Activated CD4-positive, CD25-positive, alpha-beta regulatory T cell treated with anti-CD3 and anti-CD28 coated beads, Interleukin-2, amount 50 U/mL, for 16 hours (primary cell): ENCODE data around the gene GAS7.

Experiments
- DNase-seq: peaks from one replicate; pipeline ENCODE4 v3.0.0-alpha.2; 2020; ENCODE audit warnings: low read depth, low spot score

Gene GAS7

GRCh38 chr17:10200645-10201044, 2.2 kb upstream of the GAS7 start:
- DNase-seq: no peak

DNA sequence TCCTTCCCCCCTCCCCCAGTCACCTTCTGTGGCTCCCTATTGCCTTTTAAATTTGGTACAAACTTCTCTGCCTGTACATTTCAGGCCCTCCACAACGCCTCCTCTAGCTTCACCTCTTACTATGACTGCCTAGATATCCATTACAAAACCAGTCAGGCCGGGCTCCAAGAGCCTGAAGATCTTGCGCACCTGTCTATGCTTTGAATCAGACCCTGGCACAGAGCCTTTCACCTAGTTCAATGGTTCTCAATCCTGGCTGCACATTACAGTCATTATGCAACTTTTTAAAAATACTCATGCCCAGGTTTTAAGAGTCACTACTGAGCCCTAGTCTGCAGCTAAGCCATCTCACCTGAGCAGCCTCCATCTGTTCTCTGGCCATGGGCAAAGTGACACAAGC, 1.6 kb upstream of the GAS7 start:
- no peak for DNase-seq

DNA sequence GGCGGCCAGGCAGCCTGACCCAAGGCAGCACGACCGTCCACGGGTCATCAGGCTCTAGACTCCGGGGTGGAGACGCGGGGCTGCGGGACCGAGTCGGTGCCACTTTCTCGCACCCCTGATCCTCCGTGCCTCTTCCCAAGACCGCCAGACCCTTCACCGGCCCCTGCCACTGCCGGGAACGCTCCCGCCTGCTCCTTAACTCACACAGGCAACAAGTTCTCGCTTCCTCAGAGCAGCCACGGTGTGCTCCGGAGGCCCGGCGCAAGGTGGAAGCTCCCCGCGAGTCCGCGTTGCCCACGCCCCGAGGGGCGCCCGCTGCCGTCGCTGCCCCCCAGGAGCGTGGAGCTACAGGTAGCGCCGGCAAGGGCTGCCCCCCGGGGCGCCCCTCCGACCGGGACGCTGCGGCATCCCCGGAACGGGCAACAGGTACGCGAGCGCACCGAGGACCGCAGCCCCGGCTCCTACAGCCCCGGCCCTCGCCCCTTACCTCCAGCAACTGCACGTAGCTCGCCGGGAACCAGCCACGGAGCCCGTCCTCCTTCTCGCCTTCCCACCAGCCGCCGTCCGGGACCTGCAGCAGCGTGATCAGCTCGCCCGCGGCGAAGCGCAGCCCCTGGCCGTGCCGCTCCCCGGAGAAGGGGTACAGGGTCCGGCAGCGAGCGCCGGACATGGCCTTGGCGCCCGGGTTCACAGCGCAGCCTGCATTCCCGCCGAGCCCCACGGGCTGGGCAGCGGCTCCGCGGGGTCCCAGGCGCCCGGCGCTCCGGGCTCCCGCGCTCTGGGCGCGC, 491 bp downstream of the GAS7 start:
- DNase-seq: no peak

DNA sequence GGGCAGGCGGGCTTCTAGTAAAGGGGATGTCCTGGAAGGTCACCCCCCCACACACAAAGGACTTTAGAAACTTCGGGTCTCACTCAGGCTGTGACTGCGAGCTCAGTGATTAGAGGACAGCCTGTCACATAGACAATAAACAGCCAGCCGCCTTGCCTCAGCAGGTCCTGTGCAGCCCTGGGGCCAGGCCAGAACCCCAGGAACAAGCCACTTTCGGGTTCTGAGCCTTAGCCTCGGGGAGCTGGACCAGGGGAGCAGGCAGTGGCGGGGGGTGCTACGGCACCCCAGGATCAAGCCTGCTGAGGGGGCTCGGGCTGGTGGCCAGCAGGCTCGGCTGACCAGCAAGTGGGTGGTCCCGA, 1.1 kb downstream of the GAS7 start:
- no peak for DNase-seq

GRCh38 chr17:10196941-10197340, 1.5 kb downstream of the GAS7 start:
- no peak for DNase-seq

DNA sequence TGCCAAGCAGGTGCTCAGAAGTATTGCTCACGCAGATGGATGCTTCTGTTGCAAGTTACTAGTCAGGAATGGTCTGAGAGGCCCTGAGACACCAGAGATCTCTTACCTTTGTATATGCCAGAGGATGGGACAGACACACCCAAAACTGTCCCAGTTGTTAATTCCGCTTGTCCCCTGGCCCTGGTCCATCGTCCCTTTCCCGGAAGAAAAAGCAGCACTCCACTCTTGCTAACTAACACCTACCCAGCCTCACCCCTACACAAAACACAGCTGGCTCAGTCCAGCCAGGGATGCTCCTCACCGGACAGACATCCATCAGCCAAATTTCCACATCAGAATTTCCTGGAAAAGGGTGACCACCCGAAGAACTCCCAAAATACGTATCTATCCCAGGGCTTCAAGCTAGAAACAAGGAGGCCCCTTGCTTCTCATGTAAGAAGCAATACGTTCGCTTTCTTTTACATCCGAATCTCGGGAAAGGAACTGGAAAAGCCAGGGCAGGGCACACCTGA, 2.0 kb downstream of the GAS7 start:
- no peak for DNase-seq

DNA sequence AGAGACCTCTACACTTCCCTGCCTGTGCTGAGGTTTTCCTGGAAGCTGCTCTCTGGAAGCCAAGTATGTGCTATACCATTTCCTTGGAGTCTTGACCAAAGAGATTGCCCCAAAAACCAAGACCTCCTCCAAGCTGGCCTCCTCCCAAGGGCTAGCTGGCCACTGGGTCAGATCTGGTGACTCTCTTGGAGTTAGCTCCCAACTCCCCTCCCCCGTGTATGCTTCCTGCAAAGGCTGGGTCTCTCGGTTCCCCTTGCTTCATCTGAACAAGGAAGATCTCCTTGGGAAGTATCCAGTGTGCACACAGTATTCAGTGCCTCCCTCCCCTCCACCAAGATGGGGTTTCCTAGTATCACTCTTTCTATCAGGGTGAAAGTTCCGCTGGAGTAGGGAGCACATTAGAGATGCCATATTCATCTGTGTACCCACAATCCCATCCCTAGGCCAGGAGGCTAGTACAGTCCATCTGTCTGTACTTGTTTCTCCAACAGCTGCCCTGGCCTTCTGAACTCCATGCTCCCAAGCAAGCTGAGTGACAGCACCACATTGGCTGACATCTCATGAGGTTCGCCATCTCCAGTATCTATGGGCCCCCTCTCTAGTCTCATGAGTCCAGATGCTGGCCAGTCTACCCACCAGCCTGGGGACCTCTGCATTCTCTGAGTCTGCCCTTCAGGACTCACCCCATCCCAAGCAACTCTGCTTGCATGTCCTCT, 3.2 kb downstream of the GAS7 start:
- no peak for DNase-seq

DNA sequence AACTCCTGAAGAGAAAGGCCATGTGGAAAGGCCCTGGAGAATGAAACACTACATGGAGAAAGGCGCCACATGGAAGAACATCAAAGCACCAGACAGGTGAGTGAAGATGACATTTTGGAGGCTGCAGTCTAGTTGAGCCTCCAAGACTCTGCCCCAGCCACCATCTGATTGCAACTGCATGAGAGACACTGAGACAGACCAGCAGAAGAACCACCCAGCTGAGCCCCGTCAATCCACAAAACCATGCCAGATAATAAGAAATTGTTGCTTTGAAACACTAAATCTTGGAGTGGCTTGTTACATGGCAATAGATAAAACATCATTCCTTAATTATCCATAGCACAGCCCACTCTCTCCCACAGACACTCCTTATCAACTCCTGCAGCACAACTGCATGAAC, 4.8 kb downstream of the GAS7 start:
- DNase-seq: no peak

DNA sequence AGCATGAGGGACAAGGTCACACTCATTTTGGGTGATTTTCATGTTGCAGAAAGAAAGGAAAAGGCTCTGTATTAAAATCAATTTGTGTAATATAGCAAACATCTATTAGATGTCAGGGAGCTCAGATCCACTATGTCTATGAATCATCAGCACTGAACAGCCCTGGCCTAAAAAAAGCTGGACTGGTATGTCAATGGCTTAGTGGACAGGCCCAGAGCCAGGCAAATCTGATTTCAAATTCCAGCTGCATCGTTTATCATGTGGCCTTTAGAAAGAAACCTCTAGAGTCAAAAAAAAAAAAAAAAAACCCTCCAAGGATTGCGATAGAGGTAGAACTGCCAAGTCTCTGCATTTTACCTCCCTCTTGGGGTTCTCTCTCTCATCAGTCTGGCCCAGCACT, 5.4 kb downstream of the GAS7 start:
- DNase-seq: no peak

DNA sequence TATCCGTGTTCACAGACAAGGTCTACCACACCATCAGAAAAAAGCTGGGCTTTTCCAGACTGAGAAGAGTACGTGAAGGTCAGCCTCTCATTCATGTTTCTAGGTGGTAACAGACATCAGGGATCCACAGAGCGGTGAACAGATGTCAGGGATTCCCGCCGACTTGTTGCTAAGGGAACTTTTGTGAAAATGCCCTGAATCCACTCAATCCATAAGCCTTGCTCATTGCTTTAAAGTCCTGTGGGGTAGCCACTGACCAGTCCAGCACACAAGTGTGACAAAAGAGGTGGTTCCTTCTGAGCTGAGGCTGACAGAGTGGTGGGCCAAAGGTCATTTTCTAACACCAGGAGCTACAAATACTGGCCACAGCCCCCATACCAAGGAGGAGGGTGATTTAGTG, 5.9 kb downstream of the GAS7 start:
- no peak for DNase-seq

DNA sequence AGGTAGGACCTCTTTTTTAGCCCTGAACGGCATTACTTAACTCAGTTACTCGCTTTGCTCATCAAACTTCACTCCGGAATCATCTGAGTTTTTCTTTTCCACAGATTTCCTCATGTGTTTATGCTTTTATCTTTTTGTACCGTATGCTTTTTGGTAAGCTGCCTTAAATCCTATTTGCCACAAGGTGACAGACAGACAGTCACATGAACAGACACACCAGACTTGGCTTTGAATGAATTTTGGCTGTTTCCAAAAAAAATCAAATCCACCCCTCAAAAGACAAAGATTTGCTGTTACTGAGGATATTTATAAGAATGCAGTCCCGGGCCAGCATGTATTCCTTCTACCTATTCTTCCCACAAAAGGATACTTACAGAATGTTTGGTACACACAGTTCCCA, 10.9 kb downstream of the GAS7 start:
- no peak for DNase-seq

DNA sequence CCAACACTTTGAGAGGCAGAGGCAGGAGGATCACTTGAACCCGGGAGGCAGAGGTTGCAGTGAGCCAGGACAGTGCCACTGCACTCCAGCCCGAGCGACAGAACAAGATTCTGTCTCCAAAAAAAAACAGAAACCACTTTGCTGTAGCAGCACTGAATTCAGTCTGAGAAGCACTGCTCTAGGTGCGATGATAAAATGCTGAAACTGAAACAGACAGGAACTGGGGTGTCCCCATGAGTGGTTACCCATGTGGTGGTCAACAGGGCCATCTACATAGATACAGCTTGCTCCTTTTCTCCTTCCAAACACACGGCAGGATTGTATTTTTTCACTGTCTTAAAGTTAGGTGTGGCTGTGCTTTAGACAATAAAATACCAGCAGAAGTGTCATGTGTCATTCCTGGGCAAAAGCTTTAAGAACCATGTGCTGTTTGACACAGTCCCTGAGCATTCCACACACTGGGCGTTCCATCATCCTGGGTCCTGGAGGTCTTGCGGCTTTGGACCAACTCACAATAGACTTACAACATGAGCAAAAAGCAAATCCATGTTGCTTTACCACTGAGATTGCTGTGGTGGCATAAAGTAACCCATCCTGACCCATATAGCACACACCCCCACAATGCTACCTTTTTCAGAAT, 11.5 kb downstream of the GAS7 start:
- DNase-seq: no peak

- DNase-seq: no peak
Measured at GRCh38 chr17:10183931-10184930, 14.2 kb downstream of the GAS7 start.

DNA sequence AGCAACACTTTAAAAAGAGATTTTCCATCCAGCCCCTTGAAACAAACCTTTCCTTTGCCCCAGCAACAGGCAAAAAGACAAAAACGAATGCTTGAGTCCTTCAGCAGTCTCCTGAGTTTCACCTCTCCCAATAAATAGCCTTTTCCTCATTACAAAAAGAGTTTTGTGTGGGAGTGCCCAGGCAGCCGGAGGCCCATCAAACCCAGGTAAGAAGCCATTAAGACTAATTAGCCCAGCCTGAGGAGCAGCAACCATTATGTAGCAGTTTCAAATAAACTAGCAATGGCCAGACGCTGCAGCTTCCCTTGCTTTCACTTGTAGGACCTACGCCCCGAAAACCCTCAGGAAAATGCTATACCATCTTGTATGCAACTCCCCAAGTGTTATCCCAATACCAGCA, 15.6 kb downstream of the GAS7 start:
- DNase-seq: no peak

- DNase-seq: no peak
Measured at GRCh38 chr17:10178506-10178991, 19.9 kb downstream of the GAS7 start.

GRCh38 chr17:10177913-10178505, 20.4 kb downstream of the GAS7 start:
- DNase-seq: no peak

DNA sequence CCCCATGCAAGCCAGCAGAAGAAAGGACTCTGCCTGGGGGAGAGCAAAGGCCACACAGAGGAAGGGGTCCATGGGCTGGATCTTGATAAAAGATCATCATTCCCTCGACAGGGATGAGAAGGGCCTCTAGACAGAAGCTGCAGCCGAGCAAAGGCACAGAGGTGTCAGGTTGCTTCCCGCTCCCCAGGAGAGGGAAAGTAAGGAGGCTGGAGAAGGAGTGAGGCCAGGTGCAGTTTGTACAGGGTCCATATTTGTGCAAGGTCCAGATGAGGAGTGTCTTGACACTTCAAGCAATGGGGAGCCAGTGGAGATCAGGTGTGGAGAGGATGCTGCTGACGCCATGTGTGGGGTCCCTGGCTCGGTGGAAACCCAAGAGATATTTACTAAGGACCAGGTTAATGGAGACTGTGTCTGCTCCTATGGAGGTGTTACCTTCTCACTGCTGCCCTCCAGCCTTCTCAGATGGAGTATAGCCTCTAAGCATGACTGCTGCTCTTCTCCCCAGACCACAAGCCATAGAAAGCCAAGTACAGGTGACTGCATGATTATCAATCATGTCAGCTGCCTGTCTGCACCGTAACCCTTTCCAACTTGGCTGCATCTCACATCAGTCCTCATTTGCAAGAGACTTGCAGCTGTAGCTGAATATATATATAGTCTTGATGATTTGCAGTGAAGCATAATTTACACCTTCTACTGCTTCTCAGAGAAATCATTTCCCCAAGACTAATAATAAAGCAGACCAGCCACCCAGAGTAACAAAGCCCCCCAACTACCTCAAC, 21.1 kb downstream of the GAS7 start:
- no peak for DNase-seq

DNA sequence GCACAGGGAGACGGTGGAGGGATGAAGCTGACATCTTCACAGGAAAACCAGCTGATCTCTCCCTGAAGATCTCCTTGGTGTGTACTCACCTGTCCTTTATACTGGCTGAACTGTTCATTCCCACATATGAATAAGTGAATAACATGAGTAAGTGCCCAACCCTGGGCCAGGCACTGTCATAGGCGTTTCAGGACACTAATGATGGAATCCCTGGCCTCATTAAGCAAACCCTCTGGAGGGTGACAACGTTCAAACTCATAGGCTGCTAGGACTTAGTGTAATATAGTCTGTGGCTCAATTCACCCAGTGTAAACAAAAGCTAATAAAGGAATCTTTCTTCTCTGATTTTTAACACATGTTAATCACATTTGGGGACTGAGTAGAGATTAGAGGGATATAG, 24.5 kb downstream of the GAS7 start:
- DNase-seq: no peak

DNA sequence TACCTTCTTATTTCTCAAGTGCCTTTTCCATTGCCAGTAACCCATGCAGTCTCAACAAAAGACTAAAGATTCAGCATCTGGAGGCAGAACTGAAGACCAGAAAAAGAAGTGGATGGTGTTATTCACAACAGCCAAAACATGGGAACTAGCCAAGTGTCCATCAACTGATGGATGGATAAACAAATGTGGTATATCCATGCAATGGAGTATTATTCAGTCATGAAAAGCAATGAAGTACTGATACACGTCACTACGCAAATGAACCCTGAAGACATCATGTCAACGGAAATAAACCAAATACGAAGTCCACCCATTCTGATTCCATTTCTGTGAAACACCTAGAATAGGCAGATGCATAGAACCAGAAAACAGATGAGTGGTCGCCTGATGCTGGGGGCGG, 25.6 kb downstream of the GAS7 start:
- DNase-seq: no peak

DNA sequence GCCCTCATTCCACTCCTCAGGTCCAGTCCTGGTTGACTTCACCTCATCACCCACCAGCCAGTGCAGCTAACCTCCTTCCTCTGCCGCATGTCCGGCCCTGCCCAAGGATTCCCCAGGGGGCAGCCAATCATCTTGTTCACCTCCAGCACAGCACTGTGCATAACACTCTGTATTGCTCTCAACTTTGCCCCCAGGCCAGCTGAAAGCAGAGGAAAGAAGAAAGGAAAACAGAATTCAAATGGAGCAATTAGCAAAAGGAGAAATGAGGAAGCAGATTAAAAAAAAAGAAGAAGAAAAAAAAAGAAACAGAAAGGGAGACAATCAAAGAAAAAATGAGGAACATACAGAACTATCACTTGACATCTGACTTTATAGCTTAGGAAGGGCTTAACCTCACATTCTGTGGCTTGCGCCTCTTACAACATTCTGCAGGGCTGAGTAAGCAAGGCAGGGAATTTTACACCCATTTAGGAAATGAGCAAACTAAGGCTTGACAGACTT, 26.1 kb downstream of the GAS7 start:
- DNase-seq: no peak
